CD14-positive monocyte (primary cell): ENCODE measurements around the gene ZSCAN12. TPM values are rescaled to one million over a fixed set of nuclear protein-coding genes. Genes with fewer than 3 reads are reported as not detected.
A peak's percentile ranks its signal among the peaks of the same experiment; 100 is the strongest.

Experiments used
- DNase-seq, 3 donors: peaks; one replicate each; pipeline ENCODE4 v3.0.0-alpha.2; 2011 to 2022
- H2AFZ ChIP-seq: 2 replicates; pipeline ENCODE4 v1.6.0; 2012; ENCODE audit warnings: mild to moderate bottlenecking, low read depth, low read length, inconsistent platforms; ENCODE audit not compliant: insufficient read depth, poor library complexity, severe bottlenecking
- H3K27ac ChIP-seq, 2 donors: 1 replicate in 1 of 2; 2 replicates in 1 of 2; pipeline ENCODE4 v1.5.1; 2012 to 2013; ENCODE audit warnings: low read length in 2 of 2, control low read depth in 1 of 2, inconsistent platforms in 1 of 2, low read depth in 1 of 2, mild to moderate bottlenecking in 1 of 2
- H3K27me3 ChIP-seq, 2 donors: one replicate each; pipeline versions ENCODE4 v1.6.0 to v1.6.1; 2011 to 2013; ENCODE audit warnings: low read length in 2 of 2; ENCODE audit not compliant: control insufficient read depth in 2 of 2, insufficient read depth in 2 of 2
- H3K36me3 ChIP-seq, 2 donors: replicated peaks in 1 of 2; 1 replicate in 1 of 2; 2 replicates in 1 of 2; pipeline versions ENCODE4 v1.5.1 to v1.6.1; 2012 to 2013; ENCODE audit warnings: low read length in 2 of 2, control low read depth in 1 of 2, inconsistent platforms in 1 of 2, mild to moderate bottlenecking in 1 of 2; ENCODE audit not compliant: insufficient read depth in 2 of 2, control insufficient read depth in 1 of 2
- H3K4me1 ChIP-seq, 2 donors: 1 replicate in 1 of 2; 2 replicates in 1 of 2; pipeline versions ENCODE4 v1.5.1 to v1.6.1; 2012 to 2013; ENCODE audit warnings: low read length in 2 of 2, control low read depth in 1 of 2, inconsistent platforms in 1 of 2, mild to moderate bottlenecking in 1 of 2, moderate library complexity in 1 of 2; ENCODE audit not compliant: insufficient read depth in 2 of 2, control insufficient read depth in 1 of 2
- H3K4me2 ChIP-seq: replicated peaks from 2 replicates; pipeline ENCODE3; 2012; ENCODE audit warnings: low read length, moderate library complexity, mild to moderate bottlenecking; ENCODE audit not compliant: poor library complexity, severe bottlenecking; ENCODE audit errors: extremely low read depth
- H3K4me3 ChIP-seq, 3 experiments: fragments of 200-600 bp in 1 of 3; sonication (generic) in 1 of 3; replicated peaks in 1 of 3; 1 replicate in 2 of 3; 2 replicates in 1 of 3; pipeline ENCODE4 v1.5.1; 2011 to 2013; ENCODE audit warnings: low read length in 3 of 3, mild to moderate bottlenecking in 3 of 3, control low read depth in 2 of 3, low read depth in 2 of 3, inconsistent platforms in 1 of 3, moderate library complexity in 1 of 3
- H3K79me2 ChIP-seq: 2 replicates; pipeline ENCODE4 v1.6.0; 2012; ENCODE audit warnings: mild to moderate bottlenecking, control low read depth, inconsistent platforms, low read length, moderate library complexity; ENCODE audit not compliant: insufficient read depth
- H3K9ac ChIP-seq: 2 replicates; pipeline ENCODE4 v1.6.0; 2017; ENCODE audit warnings: low read length, mild to moderate bottlenecking; ENCODE audit not compliant: insufficient read depth, poor library complexity, severe bottlenecking
- H3K9me3 ChIP-seq, 2 donors: replicated peaks in 1 of 2; 1 replicate in 1 of 2; 2 replicates in 1 of 2; pipeline versions ENCODE4 v1.5.1 to v1.6.1; 2012 to 2013; ENCODE audit warnings: low read length in 2 of 2, control low read depth in 1 of 2; ENCODE audit not compliant: control insufficient read depth in 1 of 2, insufficient read depth in 1 of 2
- H4K20me1 ChIP-seq: 2 replicates; pipeline ENCODE4 v1.6.0; 2012; ENCODE audit warnings: mild to moderate bottlenecking, low read length, control low read depth, moderate library complexity; ENCODE audit not compliant: insufficient read depth
- H3K27ac Mint-ChIP-seq, 7 donors: one replicate each; pipeline ENCODE4 v1.8.0; 2020; ENCODE audit warnings: mild to moderate bottlenecking in 7 of 7, mixed read lengths in 7 of 7, moderate library complexity in 6 of 7, inconsistent platforms in 2 of 7
- H3K27me3 Mint-ChIP-seq, 3 donors: one replicate each; pipeline ENCODE4 v1.8.0; 2021 to 2022; ENCODE audit warnings: low read depth in 3 of 3, mild to moderate bottlenecking in 3 of 3, mixed read lengths in 3 of 3, moderate library complexity in 3 of 3, inconsistent platforms in 1 of 3
- H3K36me3 Mint-ChIP-seq, 2 donors: one replicate each; pipeline ENCODE4 v1.8.0; 2020; ENCODE audit warnings: mixed read lengths in 2 of 2, inconsistent platforms in 1 of 2, mild to moderate bottlenecking in 1 of 2
- H3K4me1 Mint-ChIP-seq: one replicate; pipeline ENCODE4 v1.8.0; 2020; ENCODE audit warnings: mild to moderate bottlenecking, mixed read lengths
- H3K4me3 Mint-ChIP-seq, 2 donors: one replicate each; pipeline ENCODE4 v1.8.0; 2020; ENCODE audit warnings: mild to moderate bottlenecking in 2 of 2, mixed read lengths in 2 of 2, moderate library complexity in 1 of 2
- H3K9me3 Mint-ChIP-seq, 7 donors: one replicate each; pipeline ENCODE4 v1.8.0; 2020 to 2022; ENCODE audit warnings: mixed read lengths in 7 of 7, mild to moderate bottlenecking in 6 of 7, moderate library complexity in 6 of 7, inconsistent platforms in 2 of 7
- WGBS: methylation state at CpG from one replicate; pipeline ENCODE4 v1.1.5; 2013; ENCODE audit warnings: missing lambda C conversion rate; ENCODE audit not compliant: insufficient coverage; 5-methylcytosine and 5-hydroxymethylcytosine counted together
- intact Hi-C, 2 donors: fragments of 100-400 bp; cut with micrococcal nuclease; formaldehyde crosslinking; loops; one replicate each; pipeline versions ENCODE4 v1.15.0 to v1.15.1; 2023
- polyA plus RNA-seq, 3 donors: library from polyadenylated mRNA; depleted of rRNA in 1 of 3; unstranded in 2 of 3; stranded (reverse) in 1 of 3; fragments of 300-500 nt in 2 of 3; fragments of >200 nt in 1 of 3; fragmentation: Illumina TruSeq in 2 of 3; gene quantifications; 1 replicate in 2 of 3; 2 replicates in 1 of 3; pipeline ENCODE4 v1.2.3, GENCODE V29; 2012 to 2021
- TF ChIP-seq, protein P1 (sequence below): fragments of 200-600 bp; IDR thresholded peaks from one replicate; pipeline ENCODE4 v1.8.0; 2022; ENCODE audit warnings: antibody characterized with exemption, mild to moderate bottlenecking

Gene ZSCAN12
- polyA plus RNA-seq, 3 donors: 0.50 to 0.79 (median 0.73) TPM

DNA sequence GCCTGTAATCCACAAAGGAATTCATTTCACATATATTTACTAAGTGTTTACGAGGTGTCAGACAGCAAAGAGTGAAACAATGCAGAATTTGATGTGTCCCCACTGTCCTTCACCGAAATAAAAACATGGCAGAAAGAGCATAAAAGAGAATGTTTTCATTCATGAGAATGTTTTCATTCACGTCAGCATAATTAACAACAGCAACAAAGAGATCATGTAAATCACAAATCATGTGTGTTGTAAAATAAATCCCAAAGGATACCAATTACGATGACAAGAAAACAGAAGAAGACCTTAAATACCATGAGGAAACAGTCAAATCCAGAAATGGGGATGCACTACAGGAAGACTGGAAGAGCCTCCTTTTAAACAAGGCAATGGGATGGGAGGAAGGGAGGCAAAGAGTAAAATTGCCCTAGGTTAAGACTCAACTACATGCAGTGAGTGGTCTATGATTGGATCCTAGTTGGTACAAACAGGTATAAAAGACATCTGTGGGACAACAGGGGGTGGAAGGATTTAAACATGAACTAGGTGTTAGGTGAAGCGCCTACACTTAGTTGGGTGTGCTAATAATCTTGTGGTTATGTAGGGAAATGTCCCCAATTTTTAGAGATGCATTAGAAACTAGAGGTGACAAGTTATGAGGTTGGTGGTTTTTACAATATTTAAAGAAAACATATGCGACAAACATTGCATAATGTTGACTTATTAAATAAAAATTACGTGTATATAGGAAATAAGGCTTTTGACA lies 65.1 kb downstream of the ZSCAN12 start:
- Mint-ChIP-seq H3K4me3 (no peak overlapping the region), H3K9me3 (peaks cover 0 to 3% (median 1%) of the 10 kb centered on the region in 7 donors), H3K27me3 (no peaks in the 10 kb centered on the region), H3K36me3 (no peaks in the 10 kb centered on the region), H3K27ac (peak overlapping the region in 2 of 7 donors; percentile 52 to 57), H3K4me1 (peaks cover 5% of the 10 kb centered on the region)
- Histone ChIP-seq H3K4me1 (peaks cover 15 to 16% of the 10 kb centered on the region in 2 donors), H3K9ac (no peak overlapping the region), H3K4me2 (peak overlapping the region; percentile 79), H3K36me3 (no peaks in the 10 kb centered on the region), H4K20me1 (no peaks in the 10 kb centered on the region), H3K4me3 (peak overlapping the region in 1 of 3 experiments; percentile 94), H3K27ac (no peak overlapping the region), H2AFZ (peak overlapping the region; percentile 89), H3K79me2 (no peaks in the 10 kb centered on the region), H3K27me3 (no peaks in the 10 kb centered on the region), H3K9me3 (no peaks in the 10 kb centered on the region)
- TF ChIP-seq, protein P1, sequence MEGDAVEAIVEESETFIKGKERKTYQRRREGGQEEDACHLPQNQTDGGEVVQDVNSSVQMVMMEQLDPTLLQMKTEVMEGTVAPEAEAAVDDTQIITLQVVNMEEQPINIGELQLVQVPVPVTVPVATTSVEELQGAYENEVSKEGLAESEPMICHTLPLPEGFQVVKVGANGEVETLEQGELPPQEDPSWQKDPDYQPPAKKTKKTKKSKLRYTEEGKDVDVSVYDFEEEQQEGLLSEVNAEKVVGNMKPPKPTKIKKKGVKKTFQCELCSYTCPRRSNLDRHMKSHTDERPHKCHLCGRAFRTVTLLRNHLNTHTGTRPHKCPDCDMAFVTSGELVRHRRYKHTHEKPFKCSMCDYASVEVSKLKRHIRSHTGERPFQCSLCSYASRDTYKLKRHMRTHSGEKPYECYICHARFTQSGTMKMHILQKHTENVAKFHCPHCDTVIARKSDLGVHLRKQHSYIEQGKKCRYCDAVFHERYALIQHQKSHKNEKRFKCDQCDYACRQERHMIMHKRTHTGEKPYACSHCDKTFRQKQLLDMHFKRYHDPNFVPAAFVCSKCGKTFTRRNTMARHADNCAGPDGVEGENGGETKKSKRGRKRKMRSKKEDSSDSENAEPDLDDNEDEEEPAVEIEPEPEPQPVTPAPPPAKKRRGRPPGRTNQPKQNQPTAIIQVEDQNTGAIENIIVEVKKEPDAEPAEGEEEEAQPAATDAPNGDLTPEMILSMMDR: no peak
- DNase-seq: no peak
- 67% methylated on average over 1 of the region's 7 CpGs for WGBS
- intact Hi-C loops: loop anchor here (5.0 to 10.0 kb wide), 5 partner anchors 70 to 1200 kb away; partner anchors contain the start of genes NKAPL (in 1 of the 2), ZNF165 (in 1 of the 2) and ZSCAN26 (in 1 of the 2)

DNA sequence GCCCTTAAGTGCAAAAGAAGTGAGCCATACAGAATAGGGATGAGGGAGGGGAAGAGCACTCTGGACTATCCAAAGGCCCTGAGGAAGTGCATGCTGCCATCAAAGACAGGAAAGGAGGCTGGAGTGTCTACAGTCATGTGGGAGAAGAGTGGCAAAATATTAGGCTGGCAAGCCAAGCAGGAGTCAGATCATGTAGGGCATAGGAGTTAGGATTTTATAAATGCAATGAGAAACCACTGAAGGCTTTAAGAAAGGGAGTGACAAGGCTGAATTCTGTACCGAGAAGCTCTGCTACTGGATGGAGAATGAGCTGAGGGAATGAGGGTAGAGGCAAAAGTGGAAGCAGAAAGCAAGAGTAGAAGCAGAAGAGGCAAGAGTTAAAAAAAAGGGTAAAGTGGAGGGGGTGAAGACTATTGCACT lies 65.9 kb downstream of the ZSCAN12 start:
- H3K27ac Mint-ChIP-seq: peak overlapping the region in 1 of 7 donors; percentile 14
- Histone ChIP-seq H2AFZ (no peak overlapping the region), H4K20me1 (no peaks in the 10 kb centered on the region), H3K79me2 (no peaks in the 10 kb centered on the region), H3K9me3 (peaks cover 0 to 6% of the 10 kb centered on the region in 2 donors), H3K27ac (no peak overlapping the region), H3K36me3 (no peaks in the 10 kb centered on the region), H3K4me3 (no peak overlapping the region), H3K4me2 (no peak overlapping the region), H3K27me3 (no peaks in the 10 kb centered on the region), H3K4me1 (peaks cover 15 to 16% of the 10 kb centered on the region in 2 donors), H3K9ac (no peak overlapping the region)
- TF ChIP-seq, protein P1: no peak
- H3K4me3 Mint-ChIP-seq: no peak overlapping the region
- H3K36me3 Mint-ChIP-seq: peaks cover 0 to 2% of the 10 kb centered on the region in 2 donors
- H3K27me3 Mint-ChIP-seq: no peaks in the 10 kb centered on the region
- DNase-seq: no peak
- intact Hi-C loops: loop anchor here (10.0 kb wide), 3 partner anchors 69 to 1199 kb away; partner anchors contain the start of genes ZNF165 (in 1 of the 2) and ZSCAN26 (in 1 of the 2)
- WGBS: 25% methylated on average over 1 of the region's 1 CpG
- H3K9me3 Mint-ChIP-seq: peaks cover 4 to 12% (median 9%) of the 10 kb centered on the region in 7 donors
- H3K4me1 Mint-ChIP-seq: peaks cover 5% of the 10 kb centered on the region
